Keratinocyte (primary cell): ENCODE results near the gene NEU4. TPM values are rescaled to one million over a fixed set of nuclear protein-coding genes. Genes with fewer than 3 reads are reported as not detected.

ENCODE experiments used
- DNase-seq: peaks from one replicate; pipeline ENCODE4 v3.0.0-alpha.2; 2011; ENCODE audit warnings: low read depth, missing footprints, low spot score
- FAIRE-seq: peaks from 2 replicates; lab custom pipeline; 2011; peaks lifted over from hg19 to GRCh38; lab: Jason Lieb, UNC
- H2AFZ ChIP-seq: 2 replicates; pipeline ENCODE4 v1.6.0; 2012; ENCODE audit warnings: low read length, control low read depth, inconsistent platforms; ENCODE audit not compliant: control insufficient read depth
- H3K27ac ChIP-seq: 2 replicates; pipeline ENCODE4 v1.5.1; 2011; ENCODE audit warnings: low read length; ENCODE audit not compliant: control insufficient read depth, insufficient read depth
- H3K27me3 ChIP-seq: 3 replicates; pipeline ENCODE4 v1.6.0; 2011; ENCODE audit warnings: low read length; ENCODE audit not compliant: control insufficient read depth, insufficient read depth; ENCODE audit errors: extremely low read depth
- H3K36me3 ChIP-seq, 2 experiments: 2 replicates in 1 of 2; 3 replicates in 1 of 2; pipeline ENCODE4 v1.5.1; 2011; ENCODE audit warnings: low read length in 2 of 2, mild to moderate bottlenecking in 1 of 2; ENCODE audit not compliant: control insufficient read depth in 2 of 2, insufficient read depth in 2 of 2; ENCODE audit errors: extremely low read depth in 1 of 2
- H3K4me1 ChIP-seq: 3 replicates; pipeline ENCODE4 v1.5.1; 2011; ENCODE audit warnings: low read length; ENCODE audit not compliant: control insufficient read depth, insufficient read depth; ENCODE audit errors: extremely low read depth
- H3K4me2 ChIP-seq: 3 replicates; pipeline ENCODE4 v1.6.0; 2011; ENCODE audit warnings: low read depth, low read length; ENCODE audit not compliant: control insufficient read depth, insufficient read depth; ENCODE audit errors: extremely low read depth
- H3K4me3 ChIP-seq, 3 experiments: fragments of 200-600 bp in 1 of 3; sonication (generic) in 1 of 3; 2 replicates in 2 of 3; 3 replicates in 1 of 3; pipeline ENCODE4 v1.5.1; 2011 to 2016; ENCODE audit warnings: low read length in 3 of 3, mild to moderate bottlenecking in 3 of 3, control low read depth in 2 of 3, inconsistent platforms in 1 of 3, low read depth in 1 of 3, mixed read lengths in 1 of 3, mixed run types in 1 of 3, moderate library complexity in 1 of 3; ENCODE audit not compliant: control insufficient read depth in 2 of 3, insufficient read depth in 2 of 3; ENCODE audit errors: extremely low read depth in 1 of 3
- H3K79me2 ChIP-seq: 2 replicates; pipeline ENCODE4 v1.6.0; 2012; ENCODE audit warnings: low read length; ENCODE audit not compliant: control insufficient read depth, insufficient read depth
- H3K9ac ChIP-seq: 3 replicates; pipeline ENCODE4 v1.6.0; 2011; ENCODE audit warnings: low read length; ENCODE audit not compliant: control insufficient read depth, insufficient read depth; ENCODE audit errors: extremely low read depth
- H3K9me1 ChIP-seq: 3 replicates; pipeline ENCODE4 v1.6.0; 2011; ENCODE audit warnings: low read length; ENCODE audit not compliant: control insufficient read depth, insufficient read depth; ENCODE audit errors: extremely low read depth
- H3K9me3 ChIP-seq: 2 replicates; pipeline ENCODE4 v1.5.1; 2012; ENCODE audit warnings: low read depth, low read length; ENCODE audit not compliant: control insufficient read depth
- H4K20me1 ChIP-seq: 3 replicates; pipeline ENCODE4 v1.6.0; 2011; ENCODE audit warnings: low read length; ENCODE audit not compliant: control insufficient read depth, insufficient read depth; ENCODE audit errors: extremely low read depth
- EZH2 ChIP-seq: IDR thresholded peaks from one replicate; pipeline ENCODE4 v1.6.1; 2012; ENCODE audit warnings: inconsistent platforms, mild to moderate bottlenecking, low read length, moderate library complexity
- dilution Hi-C: fragments of 300-500 bp; cut with MboI; formaldehyde crosslinking; loops from one replicate; pipeline ENCODE4 v1.7.0; 2020; ENCODE audit warnings: low sequenced_read_pairs; ENCODE audit not compliant: extremely low pct_ligation_motif_present
- polyA plus RNA-seq, 5 experiments: library from polyadenylated mRNA; depleted of rRNA in 3 of 5; stranded (reverse) in 3 of 5; stranded (forward) in 1 of 5; unstranded in 1 of 5; fragments of >200 nt; gene quantifications; 1 replicate in 1 of 5; 2 replicates in 3 of 5; 3 replicates in 1 of 5; pipeline versions ENCODE4 v1.2.1 to v1.2.3, GENCODE V29; 2011 to 2012; ENCODE audit warnings: missing spikeins in 2 of 5, low read depth in 1 of 5, low replicate concordance in 1 of 5
- TF ChIP-seq, protein P1 (sequence below), 3 experiments: IDR thresholded peaks in 1 of 3; conservative IDR thresholded peaks in 1 of 3; optimal IDR thresholded peaks in 1 of 3; 2 replicates in 2 of 3; 3 replicates in 1 of 3; pipeline versions ENCODE3 to v1.5.1; 2011; ENCODE audit warnings: low read length in 3 of 3, mild to moderate bottlenecking in 3 of 3, moderate library complexity in 2 of 3, control low read depth in 1 of 3, inconsistent platforms in 1 of 3; ENCODE audit not compliant: insufficient read depth in 2 of 3; ENCODE audit errors: extremely low read depth in 1 of 3

Gene NEU4
- polyA plus RNA-seq, 1 donor (not counting 4 experiments of a cell fraction or from before 2014, with no cell fraction given), result not detected

- no peaks in the 10 kb centered on the region for H4K20me1 ChIP-seq
- DNase-seq, result no peak
- H3K4me2 ChIP-seq, result no peak overlapping the region
- no peak overlapping the region for H3K4me3 ChIP-seq
- TF ChIP-seq EZH2, result no peak
- TF ChIP-seq, protein P1, sequence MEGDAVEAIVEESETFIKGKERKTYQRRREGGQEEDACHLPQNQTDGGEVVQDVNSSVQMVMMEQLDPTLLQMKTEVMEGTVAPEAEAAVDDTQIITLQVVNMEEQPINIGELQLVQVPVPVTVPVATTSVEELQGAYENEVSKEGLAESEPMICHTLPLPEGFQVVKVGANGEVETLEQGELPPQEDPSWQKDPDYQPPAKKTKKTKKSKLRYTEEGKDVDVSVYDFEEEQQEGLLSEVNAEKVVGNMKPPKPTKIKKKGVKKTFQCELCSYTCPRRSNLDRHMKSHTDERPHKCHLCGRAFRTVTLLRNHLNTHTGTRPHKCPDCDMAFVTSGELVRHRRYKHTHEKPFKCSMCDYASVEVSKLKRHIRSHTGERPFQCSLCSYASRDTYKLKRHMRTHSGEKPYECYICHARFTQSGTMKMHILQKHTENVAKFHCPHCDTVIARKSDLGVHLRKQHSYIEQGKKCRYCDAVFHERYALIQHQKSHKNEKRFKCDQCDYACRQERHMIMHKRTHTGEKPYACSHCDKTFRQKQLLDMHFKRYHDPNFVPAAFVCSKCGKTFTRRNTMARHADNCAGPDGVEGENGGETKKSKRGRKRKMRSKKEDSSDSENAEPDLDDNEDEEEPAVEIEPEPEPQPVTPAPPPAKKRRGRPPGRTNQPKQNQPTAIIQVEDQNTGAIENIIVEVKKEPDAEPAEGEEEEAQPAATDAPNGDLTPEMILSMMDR (optimal IDR thresholded peaks at IDR 0.05 in 1 of 3, IDR thresholded peaks at IDR 0.05 in 1 of 3, conservative IDR thresholded peaks at IDR 0.05 in 1 of 3; ENCODE audit: extremely low read depth in 1 of 3, insufficient read depth in 2 of 3, low read length in 3 of 3), result no peak
- no peak overlapping the region for H3K9ac ChIP-seq
- H3K36me3 ChIP-seq, result no peaks in the 10 kb centered on the region
- no peaks in the 10 kb centered on the region for H3K9me3 ChIP-seq
- no peaks in the 10 kb centered on the region for H3K27me3 ChIP-seq
- no peak overlapping the region for H2AFZ ChIP-seq
- dilution Hi-C loops, result no loop called here
- FAIRE-seq, result no peak
- H3K27ac ChIP-seq, result no peak overlapping the region
- no peaks in the 10 kb centered on the region for H3K9me1 ChIP-seq
- no peaks in the 10 kb centered on the region for H3K4me1 ChIP-seq
- H3K79me2 ChIP-seq, result no peaks in the 10 kb centered on the region
Measured at GRCh38 chr2:241810307-241811200, 1.6 kb downstream of the NEU4 start.

- Histone ChIP-seq H3K4me2 (no peak overlapping the region), H3K79me2 (no peaks in the 10 kb centered on the region), H3K4me3 (no peak overlapping the region), H3K27me3 (no peaks in the 10 kb centered on the region), H3K4me1 (no peaks in the 10 kb centered on the region), H2AFZ (no peak overlapping the region), H3K36me3 (no peaks in the 10 kb centered on the region), H3K9ac (no peak overlapping the region), H3K9me1 (no peaks in the 10 kb centered on the region), H3K9me3 (no peaks in the 10 kb centered on the region), H3K27ac (no peak overlapping the region), H4K20me1 (no peaks in the 10 kb centered on the region)
- no peak for DNase-seq
- TF ChIP-seq, protein P1 (optimal IDR thresholded peaks at IDR 0.05 in 1 of 3, IDR thresholded peaks at IDR 0.05 in 1 of 3, conservative IDR thresholded peaks at IDR 0.05 in 1 of 3; ENCODE audit: extremely low read depth in 1 of 3, insufficient read depth in 2 of 3, low read length in 3 of 3), result no peak
- TF ChIP-seq EZH2, result no peak
- FAIRE-seq, result no peak
- dilution Hi-C loops, result no loop called here
Measured at GRCh38 chr2:241811201-241811951, 2.4 kb downstream of the NEU4 start.
